HEK293 (cell line): ENCODE data around the gene ACACB.

ENCODE experiments used
- ZNF433 ChIP-seq: fragments of 450-650 bp; formaldehyde crosslinking; IDR thresholded peaks from 2 replicates; pipeline ENCODE4 v1.5.1; 2016; ENCODE audit warnings: missing biosample characterization, missing genetic modification characterization, low read depth
- ZNF501 ChIP-seq: fragments of 450-650 bp; formaldehyde crosslinking; IDR thresholded peaks from 2 replicates; pipeline ENCODE4 v1.5.1; 2016; ENCODE audit warnings: missing biosample characterization, missing genetic modification characterization
- ZNF596 ChIP-seq: fragments of 450-650 bp; IDR thresholded peaks from 2 replicates; pipeline ENCODE4 v1.5.0; 2018; ENCODE audit warnings: missing biosample characterization, mild to moderate bottlenecking, missing genetic modification characterization, moderate library complexity
- TF ChIP-seq, protein P1 (sequence below): fragments of 450-650 bp; formaldehyde crosslinking; IDR thresholded peaks from 2 replicates; pipeline ENCODE4 v1.5.1; 2016; ENCODE audit warnings: missing biosample characterization, missing genetic modification characterization, low read depth
- TF ChIP-seq, protein P2 (sequence below): fragments of 450-650 bp; formaldehyde crosslinking; IDR thresholded peaks from 2 replicates; pipeline ENCODE4 v1.5.1; 2016; ENCODE audit warnings: missing biosample characterization, missing genetic modification characterization

DNA sequence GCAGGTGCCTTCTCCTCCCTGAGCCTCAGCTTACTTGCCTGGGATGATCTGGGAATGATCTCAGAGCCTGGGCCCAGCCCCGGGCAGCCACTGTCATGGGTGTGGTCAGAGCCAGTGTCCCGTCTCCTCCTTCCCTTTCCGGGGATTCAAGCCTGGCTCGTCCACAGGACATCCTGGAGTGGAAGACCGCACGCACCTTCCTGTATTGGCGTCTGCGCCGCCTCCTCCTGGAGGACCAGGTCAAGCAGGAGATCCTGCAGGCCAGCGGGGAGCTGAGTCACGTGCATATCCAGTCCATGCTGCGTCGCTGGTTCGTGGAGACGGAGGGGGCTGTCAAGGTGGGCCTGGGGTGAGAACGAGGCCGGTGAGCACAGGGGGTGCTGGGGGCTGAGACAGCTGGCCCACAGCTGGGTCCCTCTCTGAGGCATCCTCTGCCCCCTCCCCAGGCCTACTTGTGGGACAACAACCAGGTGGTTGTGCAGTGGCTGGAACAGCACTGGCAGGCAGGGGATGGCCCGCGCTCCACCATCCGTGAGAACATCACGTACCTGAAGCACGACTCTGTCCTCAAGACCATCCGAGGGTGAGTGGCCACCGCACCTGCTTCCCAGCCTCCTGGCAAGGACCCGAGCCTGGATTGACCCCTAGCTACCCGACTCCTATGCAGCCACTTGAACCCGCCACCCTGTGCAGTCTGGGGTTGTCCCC is 148.7 kb downstream of the ACACB start:
- no peak for TF ChIP-seq ZNF433 (tag by site-specific recombination)
- TF ChIP-seq, protein P1, sequence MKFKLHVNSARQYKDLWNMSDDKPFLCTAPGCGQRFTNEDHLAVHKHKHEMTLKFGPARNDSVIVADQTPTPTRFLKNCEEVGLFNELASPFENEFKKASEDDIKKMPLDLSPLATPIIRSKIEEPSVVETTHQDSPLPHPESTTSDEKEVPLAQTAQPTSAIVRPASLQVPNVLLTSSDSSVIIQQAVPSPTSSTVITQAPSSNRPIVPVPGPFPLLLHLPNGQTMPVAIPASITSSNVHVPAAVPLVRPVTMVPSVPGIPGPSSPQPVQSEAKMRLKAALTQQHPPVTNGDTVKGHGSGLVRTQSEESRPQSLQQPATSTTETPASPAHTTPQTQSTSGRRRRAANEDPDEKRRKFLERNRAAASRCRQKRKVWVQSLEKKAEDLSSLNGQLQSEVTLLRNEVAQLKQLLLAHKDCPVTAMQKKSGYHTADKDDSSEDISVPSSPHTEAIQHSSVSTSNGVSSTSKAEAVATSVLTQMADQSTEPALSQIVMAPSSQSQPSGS (tag by site-specific recombination) = no peak
- TF ChIP-seq, protein P2, sequence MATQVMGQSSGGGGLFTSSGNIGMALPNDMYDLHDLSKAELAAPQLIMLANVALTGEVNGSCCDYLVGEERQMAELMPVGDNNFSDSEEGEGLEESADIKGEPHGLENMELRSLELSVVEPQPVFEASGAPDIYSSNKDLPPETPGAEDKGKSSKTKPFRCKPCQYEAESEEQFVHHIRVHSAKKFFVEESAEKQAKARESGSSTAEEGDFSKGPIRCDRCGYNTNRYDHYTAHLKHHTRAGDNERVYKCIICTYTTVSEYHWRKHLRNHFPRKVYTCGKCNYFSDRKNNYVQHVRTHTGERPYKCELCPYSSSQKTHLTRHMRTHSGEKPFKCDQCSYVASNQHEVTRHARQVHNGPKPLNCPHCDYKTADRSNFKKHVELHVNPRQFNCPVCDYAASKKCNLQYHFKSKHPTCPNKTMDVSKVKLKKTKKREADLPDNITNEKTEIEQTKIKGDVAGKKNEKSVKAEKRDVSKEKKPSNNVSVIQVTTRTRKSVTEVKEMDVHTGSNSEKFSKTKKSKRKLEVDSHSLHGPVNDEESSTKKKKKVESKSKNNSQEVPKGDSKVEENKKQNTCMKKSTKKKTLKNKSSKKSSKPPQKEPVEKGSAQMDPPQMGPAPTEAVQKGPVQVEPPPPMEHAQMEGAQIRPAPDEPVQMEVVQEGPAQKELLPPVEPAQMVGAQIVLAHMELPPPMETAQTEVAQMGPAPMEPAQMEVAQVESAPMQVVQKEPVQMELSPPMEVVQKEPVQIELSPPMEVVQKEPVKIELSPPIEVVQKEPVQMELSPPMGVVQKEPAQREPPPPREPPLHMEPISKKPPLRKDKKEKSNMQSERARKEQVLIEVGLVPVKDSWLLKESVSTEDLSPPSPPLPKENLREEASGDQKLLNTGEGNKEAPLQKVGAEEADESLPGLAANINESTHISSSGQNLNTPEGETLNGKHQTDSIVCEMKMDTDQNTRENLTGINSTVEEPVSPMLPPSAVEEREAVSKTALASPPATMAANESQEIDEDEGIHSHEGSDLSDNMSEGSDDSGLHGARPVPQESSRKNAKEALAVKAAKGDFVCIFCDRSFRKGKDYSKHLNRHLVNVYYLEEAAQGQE (tag by site-specific recombination) = no peak
- TF ChIP-seq ZNF596 (tag by site-specific recombination) = no peak
- TF ChIP-seq ZNF501 (tag by site-specific recombination) = no peak
